AG09309 (cell line): ENCODE data around the gene SUMO3.

Experiments
- DNase-seq: peaks from one replicate; pipeline ENCODE4 v3.0.0-alpha.2; 2010; ENCODE audit warnings: low read depth
- H3K4me3 ChIP-seq: 2 replicates; pipeline ENCODE4 v1.5.1; 2011; ENCODE audit warnings: mild to moderate bottlenecking, low read depth, low read length, moderate library complexity; ENCODE audit not compliant: control insufficient read depth
- TF ChIP-seq, protein P1 (sequence below): IDR thresholded peaks from 2 replicates; pipeline ENCODE4 v1.5.1; 2011; ENCODE audit warnings: mild to moderate bottlenecking, low read depth, low read length, inconsistent platforms; ENCODE audit not compliant: insufficient read depth, control insufficient read depth; ENCODE audit errors: missing control alignments

SUMO3 gene

DNA sequence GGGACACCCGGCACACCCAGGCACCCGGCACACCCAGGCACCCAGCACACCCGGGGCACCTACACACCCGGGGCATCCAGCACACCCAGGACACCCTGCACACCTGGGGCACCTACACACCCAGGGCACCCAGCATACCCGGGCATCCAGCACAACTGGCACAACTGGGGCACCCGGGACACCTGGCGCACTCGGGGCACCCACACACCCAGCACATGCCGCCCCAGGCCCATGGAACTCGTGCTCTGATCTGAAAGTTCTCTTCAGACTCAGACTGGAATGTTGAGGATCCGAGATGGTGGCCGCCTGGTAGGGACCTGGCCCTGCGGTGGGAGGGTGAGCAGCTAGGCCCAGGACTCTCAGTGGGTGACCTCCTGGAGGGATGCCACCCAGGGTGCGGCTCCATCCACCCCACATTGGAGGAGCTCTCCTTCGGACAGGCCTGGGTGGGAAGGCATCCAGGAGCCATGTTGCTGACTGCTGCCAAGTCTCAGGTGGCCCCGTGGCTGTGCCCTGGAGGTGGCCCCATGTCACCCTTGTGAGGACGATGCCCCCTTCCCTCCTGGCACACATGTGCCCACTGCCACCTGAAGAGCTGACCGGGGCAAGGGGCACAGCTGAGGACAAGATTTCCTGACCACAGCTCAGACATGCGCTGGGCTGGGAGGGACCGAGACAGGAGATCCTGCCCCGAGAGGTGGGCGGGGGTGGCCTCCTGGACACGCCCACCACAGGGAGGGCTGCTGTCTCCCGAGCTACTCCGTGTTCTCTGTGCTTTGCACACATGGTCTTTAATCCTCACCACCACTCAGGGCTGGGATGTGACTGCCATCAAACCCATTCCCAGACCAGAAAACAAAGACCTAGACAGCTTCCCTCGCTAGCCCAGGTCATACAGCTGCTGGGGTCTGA, 53.3 kb downstream of the SUMO3 start:
- TF ChIP-seq, protein P1, sequence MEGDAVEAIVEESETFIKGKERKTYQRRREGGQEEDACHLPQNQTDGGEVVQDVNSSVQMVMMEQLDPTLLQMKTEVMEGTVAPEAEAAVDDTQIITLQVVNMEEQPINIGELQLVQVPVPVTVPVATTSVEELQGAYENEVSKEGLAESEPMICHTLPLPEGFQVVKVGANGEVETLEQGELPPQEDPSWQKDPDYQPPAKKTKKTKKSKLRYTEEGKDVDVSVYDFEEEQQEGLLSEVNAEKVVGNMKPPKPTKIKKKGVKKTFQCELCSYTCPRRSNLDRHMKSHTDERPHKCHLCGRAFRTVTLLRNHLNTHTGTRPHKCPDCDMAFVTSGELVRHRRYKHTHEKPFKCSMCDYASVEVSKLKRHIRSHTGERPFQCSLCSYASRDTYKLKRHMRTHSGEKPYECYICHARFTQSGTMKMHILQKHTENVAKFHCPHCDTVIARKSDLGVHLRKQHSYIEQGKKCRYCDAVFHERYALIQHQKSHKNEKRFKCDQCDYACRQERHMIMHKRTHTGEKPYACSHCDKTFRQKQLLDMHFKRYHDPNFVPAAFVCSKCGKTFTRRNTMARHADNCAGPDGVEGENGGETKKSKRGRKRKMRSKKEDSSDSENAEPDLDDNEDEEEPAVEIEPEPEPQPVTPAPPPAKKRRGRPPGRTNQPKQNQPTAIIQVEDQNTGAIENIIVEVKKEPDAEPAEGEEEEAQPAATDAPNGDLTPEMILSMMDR, result no peak
- no peak for DNase-seq

DNA sequence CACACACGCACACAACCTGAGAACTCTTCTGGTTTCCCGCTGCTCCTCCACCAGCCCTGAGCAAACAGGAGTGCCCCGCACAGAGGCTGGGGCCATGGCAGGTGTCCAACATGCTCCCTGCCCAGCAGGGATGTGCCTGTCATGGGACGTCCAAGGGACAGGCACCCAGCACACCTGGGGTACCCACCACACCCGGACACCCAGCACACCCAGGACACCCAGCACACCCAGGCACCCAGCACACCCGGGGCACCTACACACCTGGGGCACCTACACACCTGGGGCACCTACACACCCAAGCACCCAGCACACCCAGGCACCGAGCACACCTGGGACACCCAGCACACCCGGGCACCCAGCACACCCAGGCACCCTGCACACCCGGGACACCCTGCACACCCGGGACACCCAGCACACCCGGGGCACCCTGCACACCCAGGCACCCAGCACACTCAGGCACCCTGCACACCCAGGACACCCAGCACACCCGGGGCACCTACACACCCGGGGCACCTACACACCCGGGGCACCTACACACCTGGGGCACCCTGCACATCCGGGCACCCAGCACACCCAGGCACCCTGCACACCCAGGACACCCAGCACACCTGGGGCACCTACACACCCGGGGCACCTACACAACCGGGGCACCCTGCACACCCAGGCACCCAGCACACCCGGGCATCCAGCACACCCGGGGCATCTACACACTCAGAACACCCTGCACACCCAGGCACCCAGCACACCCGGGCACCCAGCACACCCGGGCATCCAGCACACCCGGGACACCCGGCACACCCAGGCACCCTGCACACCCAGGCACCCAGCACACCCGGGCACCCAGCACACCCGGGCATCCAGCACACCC, 54.2 kb downstream of the SUMO3 start:
- no peak for DNase-seq
- H3K4me3 ChIP-seq, result no peak overlapping the region
- TF ChIP-seq, protein P1, result no peak

More for the DNA sequence above, 53.3 kb downstream of the SUMO3 start:
- H3K4me3 ChIP-seq, result no peak overlapping the region

- no peak for DNase-seq
- no peak overlapping the region for H3K4me3 ChIP-seq
- TF ChIP-seq, protein P1, result no peak
Observed at GRCh38 chr21:44763050-44763378, 54.8 kb downstream of the SUMO3 start.

GRCh38 chr21:44762221-44763049, 55.4 kb downstream of the SUMO3 start:
- TF ChIP-seq, protein P1, result no peak

GRCh38 chr21:44761747-44762208, 56.1 kb downstream of the SUMO3 start:
- no peak overlapping the region for H3K4me3 ChIP-seq
- no peak for DNase-seq
- TF ChIP-seq, protein P1, result no peak

More at GRCh38 chr21:44762221-44763049, 55.4 kb downstream of the SUMO3 start:
- DNase-seq, result no peak
- no peak overlapping the region for H3K4me3 ChIP-seq
